Endodermal cell (in vitro differentiated cells): Measurements from ENCODE around the gene DGLUCY. TPM values are rescaled to one million over a fixed set of nuclear protein-coding genes. Genes with fewer than 3 reads are reported as not detected.
A peak's percentile ranks its signal among the peaks of the same experiment; 100 is the strongest.

Source experiments
- DNase-seq: peaks from one replicate; pipeline ENCODE4 v3.0.0-alpha.2; 2017
- H3K27ac ChIP-seq: 2 replicates; pipeline ENCODE4 v1.5.1; 2013; ENCODE audit warnings: mild to moderate bottlenecking, low read depth, low read length, moderate library complexity
- H3K27me3 ChIP-seq: 2 replicates; pipeline ENCODE4 v1.6.1; 2013; ENCODE audit warnings: mild to moderate bottlenecking, low read length, moderate library complexity; ENCODE audit not compliant: insufficient read depth, control insufficient read depth, poor library complexity, severe bottlenecking
- H3K36me3 ChIP-seq: 2 replicates; pipeline ENCODE4 v1.7.0; 2013; ENCODE audit warnings: mild to moderate bottlenecking, low read length, moderate library complexity; ENCODE audit not compliant: control insufficient read depth, insufficient read depth
- H3K4me1 ChIP-seq: one replicate; pipeline ENCODE4 v1.7.0; 2013; ENCODE audit warnings: low read length; ENCODE audit not compliant: control insufficient read depth, insufficient read depth
- H3K4me3 ChIP-seq: 2 replicates; pipeline ENCODE4 v1.5.1; 2013; ENCODE audit warnings: mild to moderate bottlenecking, low read length, moderate library complexity
- H3K9ac ChIP-seq: 2 replicates; pipeline ENCODE4 v1.6.1; 2013; ENCODE audit warnings: mild to moderate bottlenecking, low read length, moderate library complexity; ENCODE audit not compliant: poor library complexity, severe bottlenecking; ENCODE audit errors: extremely low read depth
- H3K9me3 ChIP-seq: 2 replicates; pipeline ENCODE4 v1.6.1; 2013; ENCODE audit warnings: mild to moderate bottlenecking, low read length, moderate library complexity; ENCODE audit not compliant: control insufficient read depth
- H3K27ac Mint-ChIP-seq: 2 replicates; pipeline ENCODE4 v1.8.0; 2020; ENCODE audit warnings: mixed read lengths
- H3K27me3 Mint-ChIP-seq: 2 replicates; pipeline ENCODE4 v1.8.0; 2021; ENCODE audit warnings: mild to moderate bottlenecking, mixed read lengths; ENCODE audit not compliant: insufficient read depth
- H3K36me3 Mint-ChIP-seq: 2 replicates; pipeline ENCODE4 v1.8.0; 2020; ENCODE audit warnings: low read depth, mixed read lengths
- H3K4me1 Mint-ChIP-seq: 2 replicates; pipeline ENCODE4 v1.8.0; 2020; ENCODE audit warnings: mixed read lengths
- H3K4me3 Mint-ChIP-seq: 2 replicates; pipeline ENCODE4 v1.8.0; 2020; ENCODE audit warnings: mild to moderate bottlenecking, moderate library complexity, mixed read lengths
- H3K9me3 Mint-ChIP-seq: 2 replicates; pipeline ENCODE4 v1.8.0; 2020; ENCODE audit warnings: mild to moderate bottlenecking, mixed read lengths
- WGBS, 2 experiments: methylation state at CpG; one replicate each; pipeline versions ENCODE4 v1.1.5 to v1.1.7; 2013; ENCODE audit warnings: missing lambda C conversion rate in 2 of 2, mixed read lengths in 1 of 2; ENCODE audit not compliant: insufficient coverage in 1 of 2, insufficient read length in 1 of 2; 5-methylcytosine and 5-hydroxymethylcytosine counted together
- total RNA-seq, 2 donors: library from RNA; stranded (reverse); fragmentation: NEBNext Ultra II Directional in 1 of 2; extraction: Animal tissue kit (Norgen Biotek cat#: 25700) in 1 of 2; gene quantifications; 2 replicates in 1 of 2; 3 replicates in 1 of 2; pipeline ENCODE4 v1.2.1, GENCODE V29; 2021
- TF ChIP-seq, protein P1 (sequence below): fragments of 200-600 bp; sonication (generic); conservative IDR thresholded peaks from 2 replicates; pipeline ENCODE4 v1.5.0; 2021; ENCODE audit warnings: antibody characterized with exemption, mild to moderate bottlenecking

DGLUCY gene
- total RNA-seq, 2 donors from 2014 or later: 26.7 to 33.9 TPM

DNA sequence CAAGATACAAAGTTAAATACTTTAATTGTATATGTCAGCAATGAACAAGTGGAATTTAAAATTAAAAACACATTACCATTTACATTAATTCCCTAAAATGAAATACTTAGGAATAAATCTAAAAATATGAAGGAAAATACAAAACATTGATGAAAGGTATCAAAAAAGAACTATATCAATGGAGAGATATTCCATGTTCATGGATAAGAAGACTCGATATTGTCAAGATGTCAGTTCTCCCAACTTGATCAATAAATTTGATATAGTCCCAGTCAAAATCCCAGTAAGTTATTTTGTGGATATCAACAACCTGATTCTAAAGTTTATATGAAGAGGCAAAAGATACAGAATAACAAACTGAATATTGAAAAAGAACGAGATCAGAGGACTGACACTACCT, 97.1 kb downstream of the DGLUCY start:
- no peak overlapping the region for H3K27ac ChIP-seq
- H3K4me3 ChIP-seq: no peak overlapping the region
- H3K4me1 ChIP-seq: no peaks in the 10 kb centered on the region
- Mint-ChIP-seq H3K4me3 (no peak overlapping the region), H3K9me3 (no peaks in the 10 kb centered on the region), H3K4me1 (no peaks in the 10 kb centered on the region), H3K36me3 (peaks cover 37% of the 10 kb centered on the region), H3K27ac (no peak overlapping the region), H3K27me3 (no peaks in the 10 kb centered on the region)
- TF ChIP-seq, protein P1, sequence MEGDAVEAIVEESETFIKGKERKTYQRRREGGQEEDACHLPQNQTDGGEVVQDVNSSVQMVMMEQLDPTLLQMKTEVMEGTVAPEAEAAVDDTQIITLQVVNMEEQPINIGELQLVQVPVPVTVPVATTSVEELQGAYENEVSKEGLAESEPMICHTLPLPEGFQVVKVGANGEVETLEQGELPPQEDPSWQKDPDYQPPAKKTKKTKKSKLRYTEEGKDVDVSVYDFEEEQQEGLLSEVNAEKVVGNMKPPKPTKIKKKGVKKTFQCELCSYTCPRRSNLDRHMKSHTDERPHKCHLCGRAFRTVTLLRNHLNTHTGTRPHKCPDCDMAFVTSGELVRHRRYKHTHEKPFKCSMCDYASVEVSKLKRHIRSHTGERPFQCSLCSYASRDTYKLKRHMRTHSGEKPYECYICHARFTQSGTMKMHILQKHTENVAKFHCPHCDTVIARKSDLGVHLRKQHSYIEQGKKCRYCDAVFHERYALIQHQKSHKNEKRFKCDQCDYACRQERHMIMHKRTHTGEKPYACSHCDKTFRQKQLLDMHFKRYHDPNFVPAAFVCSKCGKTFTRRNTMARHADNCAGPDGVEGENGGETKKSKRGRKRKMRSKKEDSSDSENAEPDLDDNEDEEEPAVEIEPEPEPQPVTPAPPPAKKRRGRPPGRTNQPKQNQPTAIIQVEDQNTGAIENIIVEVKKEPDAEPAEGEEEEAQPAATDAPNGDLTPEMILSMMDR: no peak
- H3K36me3 ChIP-seq: no peaks in the 10 kb centered on the region
- H3K9me3 ChIP-seq: no peaks in the 10 kb centered on the region
- no peak overlapping the region for H3K9ac ChIP-seq
- H3K27me3 ChIP-seq: no peaks in the 10 kb centered on the region
- no peak for DNase-seq
- 93% methylated on average over 2 of the region's 2 CpGs; no CpG with 5 or more reads in 1 of the 2 experiments for WGBS, 2 experiments

DNA sequence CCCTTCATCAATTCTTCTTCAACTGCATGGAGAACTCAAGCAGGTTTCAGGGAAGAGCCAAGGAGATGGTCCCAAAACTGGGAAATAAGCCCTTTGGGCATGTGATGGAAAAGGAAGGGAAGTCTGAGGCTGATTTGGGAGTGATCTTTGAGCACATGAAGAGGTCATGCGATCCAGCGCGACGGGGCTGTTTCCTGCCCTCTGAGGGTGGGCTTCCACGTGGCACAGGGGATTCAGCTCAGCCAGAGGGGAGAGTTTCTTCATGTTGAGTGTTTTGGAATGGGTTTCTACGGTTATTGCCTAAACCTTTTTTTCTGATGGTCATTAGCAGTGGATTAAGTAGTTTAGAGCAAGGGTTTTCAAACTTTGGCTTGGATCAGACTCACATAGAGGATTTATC, 100.4 kb downstream of the DGLUCY start:
- Mint-ChIP-seq H3K9me3 (no peaks in the 10 kb centered on the region), H3K4me1 (no peaks in the 10 kb centered on the region)

DNA sequence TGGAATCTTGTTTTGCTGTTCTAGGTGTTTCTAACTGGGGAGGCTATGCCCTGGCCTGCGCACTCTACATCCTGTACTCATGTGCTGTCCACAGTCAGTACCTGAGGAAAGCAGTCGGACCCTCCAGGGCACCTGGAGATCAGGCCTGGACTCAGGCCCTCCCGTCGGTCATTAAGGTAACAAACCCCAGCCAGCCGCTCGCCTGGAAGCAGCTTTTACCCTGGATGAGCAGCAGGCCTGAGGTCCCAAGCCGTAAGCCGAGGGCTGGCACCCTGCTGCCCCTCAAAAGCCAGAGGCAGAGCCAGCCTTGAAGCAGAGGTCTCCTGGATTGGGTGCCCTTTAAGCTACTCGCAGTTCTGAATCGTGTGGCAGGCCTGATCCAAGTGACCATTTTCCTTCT, 101.5 kb downstream of the DGLUCY start:
- H3K27me3 ChIP-seq: no peaks in the 10 kb centered on the region
- H3K9me3 ChIP-seq: no peaks in the 10 kb centered on the region
- peak; percentile 24 for DNase-seq
- no peak overlapping the region for H3K9ac ChIP-seq
- H3K4me3 ChIP-seq: no peak overlapping the region
- Mint-ChIP-seq H3K9me3 (no peaks in the 10 kb centered on the region), H3K4me1 (no peaks in the 10 kb centered on the region), H3K36me3 (peaks cover 33% of the 10 kb centered on the region), H3K4me3 (no peak overlapping the region), H3K27me3 (no peaks in the 10 kb centered on the region), H3K27ac (no peak overlapping the region)
- TF ChIP-seq, protein P1: no peak
- no peak overlapping the region for H3K27ac ChIP-seq
- no peaks in the 10 kb centered on the region for H3K4me1 ChIP-seq
- no peaks in the 10 kb centered on the region for H3K36me3 ChIP-seq
- WGBS, 2 experiments: 93% methylated on average over 10 of the region's 10 CpGs

More for the DNA sequence above, 100.4 kb downstream of the DGLUCY start:
- Mint-ChIP-seq H3K27me3 (no peaks in the 10 kb centered on the region), H3K27ac (no peak overlapping the region), H3K4me3 (no peak overlapping the region), H3K36me3 (peaks cover 41% of the 10 kb centered on the region)
- Histone ChIP-seq H3K36me3 (no peaks in the 10 kb centered on the region), H3K9me3 (no peaks in the 10 kb centered on the region), H3K4me1 (no peaks in the 10 kb centered on the region), H3K4me3 (no peak overlapping the region), H3K9ac (no peak overlapping the region), H3K27me3 (no peaks in the 10 kb centered on the region), H3K27ac (no peak overlapping the region)
- WGBS, 2 experiments: 97 to 99% methylated on average over 6 of the region's 6 CpGs
- no peak for DNase-seq
- TF ChIP-seq, protein P1: no peak
